H1 (cell line): ENCODE measurements around the gene MBNL1. TPM values are rescaled to one million over a fixed set of nuclear protein-coding genes. Genes with fewer than 3 reads are reported as not detected.

Experiments used
- CTCF ChIA-PET: fragments of 300-600 bp; sonication (Branson Sonifier 250); formaldehyde crosslinking; loops from one replicate; lab custom pipeline; 2021; ENCODE audit not compliant: partially characterized antibody; lab: Charles Lee
- POLR2A ChIA-PET: fragments of 300-600 bp; sonication (Branson Sonifier 250); formaldehyde crosslinking; loops from one replicate; lab custom pipeline; 2021; ENCODE audit warnings: inconsistent platforms; ENCODE audit not compliant: partially characterized antibody; lab: Charles Lee
- DNase-seq, 2 experiments: peaks; one replicate each; pipeline versions ENCODE4 v3.0.0 to v3.0.0-alpha.2; 2010 to 2022; ENCODE audit warnings: low spot score in 2 of 2, low read depth in 1 of 2, mixed read lengths in 1 of 2
- FAIRE-seq: peaks from 2 replicates; lab custom pipeline; 2011; peaks lifted over from hg19 to GRCh38; lab: Jason Lieb, UNC
- H2AFZ ChIP-seq: 2 replicates; pipeline ENCODE4 v1.8.1; 2012; ENCODE audit warnings: low read length, inconsistent platforms
- H2AK5ac ChIP-seq: 2 replicates; pipeline ENCODE4 v1.6.1; 2013; ENCODE audit warnings: low read depth, low read length
- H2BK120ac ChIP-seq: replicated peaks from 2 replicates; pipeline ENCODE3; 2013; ENCODE audit warnings: low read depth, low read length, inconsistent platforms
- H2BK12ac ChIP-seq: 2 replicates; pipeline ENCODE4 v1.6.1; 2013; ENCODE audit warnings: low read depth, low read length
- H2BK15ac ChIP-seq: 2 replicates; pipeline ENCODE4 v1.6.1; 2013; ENCODE audit warnings: low read length
- H2BK20ac ChIP-seq: 2 replicates; pipeline ENCODE4 v1.6.1; 2013; ENCODE audit warnings: low read length
- H2BK5ac ChIP-seq: 2 replicates; pipeline ENCODE4 v1.6.1; 2013; ENCODE audit warnings: low read depth, low read length
- H3K14ac ChIP-seq: 2 replicates; pipeline ENCODE4 v1.6.1; 2013; ENCODE audit warnings: inconsistent platforms; ENCODE audit not compliant: insufficient read length
- H3K18ac ChIP-seq: 2 replicates; pipeline ENCODE4 v1.6.1; 2013; ENCODE audit warnings: low read length; ENCODE audit errors: extremely low read depth
- H3K23ac ChIP-seq: 2 replicates; pipeline ENCODE4 v1.6.1; 2013; ENCODE audit warnings: inconsistent platforms; ENCODE audit not compliant: insufficient read length
- H3K23me2 ChIP-seq: 2 replicates; pipeline ENCODE4 v1.6.1; 2013; ENCODE audit warnings: low read depth, low read length
- H3K27ac ChIP-seq: 2 replicates; pipeline ENCODE4 v1.6.1; 2011; ENCODE audit warnings: low read depth, low read length, inconsistent platforms
- H3K27me3 ChIP-seq, 4 experiments: replicated peaks in 1 of 4; 1 replicate in 1 of 4; 2 replicates in 3 of 4; pipeline versions ENCODE4 v1.6.1 to v1.8.1; 2011 to 2013; ENCODE audit warnings: low read length in 3 of 4, mild to moderate bottlenecking in 3 of 4, inconsistent platforms in 2 of 4, mixed read lengths in 2 of 4, moderate library complexity in 1 of 4; ENCODE audit not compliant: control insufficient read depth in 3 of 4, insufficient read depth in 3 of 4; ENCODE audit errors: extremely low read depth in 1 of 4
- H3K36me3 ChIP-seq, 4 experiments: 2 replicates each; pipeline versions ENCODE4 v1.6.1 to v1.8.1; 2011 to 2013; ENCODE audit warnings: mild to moderate bottlenecking in 4 of 4, low read length in 3 of 4, moderate library complexity in 2 of 4, control low read depth in 1 of 4, inconsistent platforms in 1 of 4; ENCODE audit not compliant: insufficient read depth in 4 of 4, control insufficient read depth in 2 of 4
- H3K4ac ChIP-seq: replicated peaks from 2 replicates; pipeline ENCODE3; 2013; ENCODE audit warnings: low read length, low read depth, mixed read lengths, inconsistent platforms; ENCODE audit not compliant: insufficient read length
- H3K4me1 ChIP-seq, 4 experiments: replicated peaks in 1 of 4; 1 replicate in 1 of 4; 2 replicates in 3 of 4; pipeline versions ENCODE4 v1.6.1 to v1.8.1; 2011 to 2013; ENCODE audit warnings: low read length in 3 of 4, inconsistent platforms in 2 of 4, mixed read lengths in 1 of 4; ENCODE audit not compliant: insufficient read depth in 4 of 4, control insufficient read depth in 3 of 4
- H3K4me2 ChIP-seq, 2 experiments: 2 replicates each; pipeline versions ENCODE4 v1.6.1 to v1.8.1; 2011 to 2013; ENCODE audit warnings: low read depth in 2 of 2, low read length in 2 of 2, control low read depth in 1 of 2, inconsistent platforms in 1 of 2, mild to moderate bottlenecking in 1 of 2; ENCODE audit not compliant: insufficient read depth in 1 of 2
- H3K4me3 ChIP-seq, 4 experiments: fragments of 200-600, 300-600 bp in 1 of 4; sonication (generic), shearing (Covaris generic), sonication (Bioruptor Twin) in 1 of 4; 2 replicates each; pipeline versions ENCODE4 v1.5.1 to v1.8.1; 2011 to 2016; ENCODE audit warnings: low read length in 4 of 4, low read depth in 3 of 4, control low read depth in 2 of 4, inconsistent platforms in 2 of 4, mild to moderate bottlenecking in 2 of 4, mixed read lengths in 1 of 4, moderate library complexity in 1 of 4; ENCODE audit not compliant: insufficient read depth in 2 of 4; ENCODE audit errors: extremely low read depth in 1 of 4
- H3K56ac ChIP-seq: replicated peaks from 2 replicates; pipeline ENCODE3; 2013; ENCODE audit warnings: low read depth, mild to moderate bottlenecking, mixed read lengths, low read length, inconsistent platforms; ENCODE audit not compliant: insufficient read length
- H3K79me1 ChIP-seq: 2 replicates; pipeline ENCODE4 v1.6.1; 2013; ENCODE audit warnings: low read depth, low read length, control low read depth
- H3K79me2 ChIP-seq, 2 experiments: 2 replicates each; pipeline versions ENCODE4 v1.6.1 to v1.8.1; 2012 to 2013; ENCODE audit warnings: low read length in 2 of 2, mild to moderate bottlenecking in 2 of 2, inconsistent platforms in 1 of 2; ENCODE audit not compliant: insufficient read depth in 2 of 2, control insufficient read depth in 1 of 2
- H3K9ac ChIP-seq, 4 experiments: replicated peaks in 1 of 4; 1 replicate in 1 of 4; 2 replicates in 3 of 4; pipeline versions ENCODE4 v1.6.1 to v1.8.1; 2011 to 2013; ENCODE audit warnings: low read depth in 3 of 4, low read length in 3 of 4, control low read depth in 2 of 4, mild to moderate bottlenecking in 2 of 4, moderate library complexity in 2 of 4, inconsistent platforms in 1 of 4; ENCODE audit errors: extremely low read depth in 1 of 4
- H3K9me3 ChIP-seq, 2 experiments: 2 replicates each; pipeline versions ENCODE4 v1.6.1 to v1.8.1; 2012 to 2013; ENCODE audit warnings: mild to moderate bottlenecking in 2 of 2, moderate library complexity in 2 of 2, control low read depth in 1 of 2, inconsistent platforms in 1 of 2, low read depth in 1 of 2, low read length in 1 of 2, mixed read lengths in 1 of 2; ENCODE audit not compliant: insufficient read depth in 2 of 2
- H4K20me1 ChIP-seq, 2 experiments: replicated peaks in 1 of 2; 2 replicates each; pipeline versions ENCODE3 to v1.8.1; 2011 to 2013; ENCODE audit warnings: inconsistent platforms in 2 of 2, low read length in 2 of 2, mild to moderate bottlenecking in 1 of 2; ENCODE audit not compliant: insufficient read depth in 2 of 2, control insufficient read depth in 1 of 2
- H4K5ac ChIP-seq: 2 replicates; pipeline ENCODE4 v1.6.1; 2013; ENCODE audit warnings: low read length, low read depth, mixed read lengths, inconsistent platforms; ENCODE audit not compliant: insufficient read length
- H4K8ac ChIP-seq: 2 replicates; pipeline ENCODE4 v1.8.0; 2013; ENCODE audit warnings: mild to moderate bottlenecking, moderate library complexity, low read length, inconsistent platforms; ENCODE audit not compliant: insufficient read depth; ENCODE audit errors: extremely low read depth
- H4K91ac ChIP-seq: replicated peaks from 2 replicates; pipeline ENCODE3; 2013; ENCODE audit warnings: low read length, mixed read lengths, inconsistent platforms; ENCODE audit not compliant: insufficient read length
- ATF3 ChIP-seq: IDR thresholded peaks from 2 replicates; pipeline ENCODE4 v1.6.1; 2011; ENCODE audit warnings: low read depth, mild to moderate bottlenecking, low read length; ENCODE audit not compliant: insufficient read depth
- BACH1 ChIP-seq: IDR thresholded peaks from 2 replicates; pipeline ENCODE4 v1.6.1; 2012; ENCODE audit warnings: low read length, improper control_type of control experiment
- BCL11A ChIP-seq, 2 experiments: IDR thresholded peaks; one replicate each; pipeline ENCODE4 v1.6.1; 2011; ENCODE audit warnings: low read depth in 2 of 2, low read length in 2 of 2, mild to moderate bottlenecking in 2 of 2
- BRCA1 ChIP-seq: IDR thresholded peaks from 2 replicates; pipeline ENCODE4 v1.6.1; 2012; ENCODE audit warnings: low read depth, low read length, improper control_type of control experiment
- CBX5 ChIP-seq: fragments of 300-800, 300-1000 bp; sonication (generic); IDR thresholded peaks from 2 replicates; pipeline ENCODE4 v1.7.1; 2016; ENCODE audit warnings: antibody characterized with exemption, low read length, low read depth
- CHD1 ChIP-seq: IDR thresholded peaks from 2 replicates; pipeline ENCODE4 v1.6.1; 2012; ENCODE audit warnings: low read depth, low read length, improper control_type of control experiment
- GABPA ChIP-seq: IDR thresholded peaks from 2 replicates; pipeline ENCODE4 v1.6.1; 2011; ENCODE audit warnings: mild to moderate bottlenecking, low read length, moderate library complexity, borderline replicate concordance; ENCODE audit not compliant: insufficient read depth
- GTF2F1 ChIP-seq: IDR thresholded peaks from 2 replicates; pipeline ENCODE4 v1.6.1; 2012; ENCODE audit warnings: low read depth, low read length, improper control_type of control experiment, borderline replicate concordance
- JUN ChIP-seq: IDR thresholded peaks from 2 replicates; pipeline ENCODE4 v1.6.1; 2011; ENCODE audit warnings: low read depth, mild to moderate bottlenecking, improper control_type of control experiment, low read length
- KDM4A ChIP-seq: IDR thresholded peaks from one replicate; pipeline ENCODE4 v1.7.1; 2012; ENCODE audit warnings: low read depth, mild to moderate bottlenecking, moderate library complexity, low read length, inconsistent platforms; ENCODE audit not compliant: severe bottlenecking
- RFX5 ChIP-seq: IDR thresholded peaks from 2 replicates; pipeline ENCODE4 v1.6.1; 2011; ENCODE audit warnings: low read depth, low read length, improper control_type of control experiment, borderline replicate concordance
- SAP30 ChIP-seq: fragments of 300-600 bp; sonication (generic); IDR thresholded peaks from 2 replicates; pipeline ENCODE4 v1.7.1; 2012; ENCODE audit warnings: low read length, moderate library complexity, mild to moderate bottlenecking, inconsistent platforms; ENCODE audit not compliant: insufficient read depth, insufficient replicate concordance
- TBP ChIP-seq: IDR thresholded peaks from 2 replicates; pipeline ENCODE4 v1.6.1; 2011; ENCODE audit warnings: low read depth, low read length, improper control_type of control experiment
- WGBS, 2 experiments: shearing (Covaris generic) in 1 of 2; methylation state at CpG; one replicate each; pipeline versions ENCODE4 v1.1.6 to v1.1.7; 2013 to 2015; ENCODE audit warnings: low lambda C conversion rate in 2 of 2, mixed read lengths in 2 of 2, inconsistent platforms in 1 of 2, low coverage in 1 of 2, missing lambda C conversion rate in 1 of 2; ENCODE audit not compliant: insufficient replicate concordance in 2 of 2, insufficient coverage in 1 of 2, insufficient read length in 1 of 2; ENCODE audit errors: extremely low coverage in 1 of 2, missing lambda C conversion rate in 1 of 2; 5-methylcytosine and 5-hydroxymethylcytosine counted together
- polyA plus RNA-seq, 7 experiments: library from polyadenylated mRNA; depleted of rRNA in 3 of 7; stranded (reverse) in 5 of 7; unstranded in 2 of 7; fragments of >200 nt in 5 of 7; fragments of 200-250 nt in 2 of 7; gene quantifications; 1 replicate in 5 of 7; 2 replicates in 1 of 7; 4 replicates in 1 of 7; pipeline versions ENCODE4 v1.2.1 to v1.2.3, GENCODE V29; 2011 to 2013; ENCODE audit warnings: missing spikeins in 2 of 7, mixed read lengths in 2 of 7
- total RNA-seq: library from RNA; stranded (reverse); fragmentation: NEBNext Ultra II Directional; extraction: Animal tissue kit (Norgen Biotek cat#: 25700); gene quantifications from 2 replicates; pipeline ENCODE4 v1.2.1, GENCODE V29; 2021

The MBNL1 gene
- total and polyA plus RNA-seq, 2 of the 8 experiments (the other 6 are each of a cell fraction or from before 2014, with no cell fraction given), result 5.0 to 16.4 TPM

- no peak overlapping the region for H2BK120ac ChIP-seq
- no peak overlapping the region for H2BK15ac ChIP-seq
- no peak overlapping the region for H4K91ac ChIP-seq
- no peak overlapping the region for H2AK5ac ChIP-seq
- POLR2A ChIA-PET, result no interaction called here
- no peak overlapping the region for H4K8ac ChIP-seq
- no peak overlapping the region for H3K14ac ChIP-seq
- no peak overlapping the region for H2BK12ac ChIP-seq
- H2BK5ac ChIP-seq, result no peak overlapping the region
- no peaks in the 10 kb centered on the region; the same call in 1 of the 2 replicates for H3K23me2 ChIP-seq
- no peak overlapping the region for H3K4ac ChIP-seq
- H3K9me3 ChIP-seq, result no peaks in the 10 kb centered on the region
- H3K23ac ChIP-seq, result no peak overlapping the region
- no peak overlapping the region for H3K18ac ChIP-seq
- no peak for DNase-seq
- peaks cover 0 to 22% of the 10 kb centered on the region in 2 experiments; a peak in 2 of 4 replicates for H3K79me2 ChIP-seq
- H2BK20ac ChIP-seq, result no peak overlapping the region
- no peak for FAIRE-seq
- H4K5ac ChIP-seq, result no peak overlapping the region
- no peak overlapping the region for H3K4me3 ChIP-seq
- 91% methylated on average over 2 of the region's 2 CpGs; no CpG with 5 or more reads in 1 of the 2 experiments for WGBS, 2 experiments
- no peak overlapping the region for H2AFZ ChIP-seq
- TF ChIP-seq TBP (no peak), BRCA1 (no peak), CBX5 (no peak), RFX5 (no peak), BCL11A (IDR thresholded peaks at IDR 0.05; ENCODE audit: low read depth in 2 of 2, low read length in 2 of 2) (no peak), GTF2F1 (no peak), CHD1 (no peak), GABPA (no peak), ATF3 (no peak), SAP30 (no peak), BACH1 (no peak), KDM4A (no peak), JUN (no peak)
- no peak overlapping the region for H3K56ac ChIP-seq
- no peaks in the 10 kb centered on the region for H3K79me1 ChIP-seq
- no peaks in the 10 kb centered on the region for H3K4me1 ChIP-seq
- CTCF ChIA-PET, result interaction anchor here (0.7 to 0.8 kb wide), 2 partner anchors 21 to 34 kb away, joined by 3 to 4 read pairs; no protein-coding TSS in a partner anchor
- H3K4me2 ChIP-seq, result no peak overlapping the region
- H3K9ac ChIP-seq, result no peak overlapping the region
- no peaks in the 10 kb centered on the region for H3K36me3 ChIP-seq
- H4K20me1 ChIP-seq, result no peaks in the 10 kb centered on the region
- H3K27me3 ChIP-seq, result no peaks in the 10 kb centered on the region
- H3K27ac ChIP-seq, result no peak overlapping the region
Measured at GRCh38 chr3:152331018-152331541, 62.4 kb downstream of the MBNL1 start.
